Muscle layer of colon (tissue), 2 donors: ENCODE measurements around the gene ANKFN1.

Experiments used
- H3K27ac ChIP-seq: one replicate; pipeline ENCODE4 v1.7.0; 2013; ENCODE audit warnings: low read depth, mild to moderate bottlenecking, low read length, moderate library complexity
- H3K27me3 ChIP-seq, 2 donors: one replicate each; pipeline ENCODE4 v1.7.0; 2013; ENCODE audit warnings: low read length in 2 of 2, mild to moderate bottlenecking in 2 of 2; ENCODE audit not compliant: insufficient read depth in 2 of 2, control insufficient read depth in 1 of 2
- H3K36me3 ChIP-seq: one replicate; pipeline ENCODE4 v1.7.0; 2013; ENCODE audit warnings: mild to moderate bottlenecking, low read length; ENCODE audit not compliant: insufficient read depth
- H3K4me1 ChIP-seq: one replicate; pipeline ENCODE4 v1.7.0; 2013; ENCODE audit warnings: mild to moderate bottlenecking, low read length; ENCODE audit not compliant: insufficient read depth
- H3K4me3 ChIP-seq, 2 donors: one replicate each; pipeline ENCODE4 v1.7.0; 2013; ENCODE audit warnings: low read length in 2 of 2, low read depth in 1 of 2, mild to moderate bottlenecking in 1 of 2, moderate library complexity in 1 of 2
- H3K9ac ChIP-seq: one replicate; pipeline ENCODE4 v1.7.0; 2013; ENCODE audit warnings: low read length
- H3K9me3 ChIP-seq: one replicate; pipeline ENCODE4 v1.7.0; 2013; ENCODE audit warnings: mild to moderate bottlenecking, low read length
- donor health status: abdominal sarcoma.
- donor health status: Adenocarcinoma of cecum.

ANKFN1 gene

DNA sequence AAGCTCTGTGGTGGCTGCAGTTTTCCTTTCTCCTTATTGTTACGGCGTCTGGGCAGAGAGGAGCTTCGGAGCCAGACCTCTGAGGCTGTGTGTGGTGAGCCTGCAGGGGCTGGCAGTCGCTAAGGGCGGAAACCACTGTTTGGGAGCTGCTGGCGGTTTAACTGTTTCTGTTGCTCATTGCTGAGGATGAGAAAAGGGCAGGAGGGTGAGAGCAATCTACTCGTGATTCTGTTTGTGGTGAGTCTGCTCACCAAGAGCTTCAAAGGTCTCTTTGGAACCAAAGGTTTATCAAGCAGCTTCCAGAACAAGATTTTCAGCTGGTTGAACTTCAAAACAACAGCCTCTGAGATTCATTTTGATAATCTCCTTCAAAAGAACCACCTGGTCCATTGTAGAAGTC lies 143.9 kb downstream of the ANKFN1 start:
- Histone ChIP-seq H3K4me1 (peaks cover 4% of the 10 kb centered on the region), H3K27me3 (no peaks in the 10 kb centered on the region), H3K4me3 (no peak overlapping the region), H3K27ac (no peak overlapping the region), H3K9ac (no peak overlapping the region), H3K9me3 (no peaks in the 10 kb centered on the region), H3K36me3 (no peaks in the 10 kb centered on the region)

DNA sequence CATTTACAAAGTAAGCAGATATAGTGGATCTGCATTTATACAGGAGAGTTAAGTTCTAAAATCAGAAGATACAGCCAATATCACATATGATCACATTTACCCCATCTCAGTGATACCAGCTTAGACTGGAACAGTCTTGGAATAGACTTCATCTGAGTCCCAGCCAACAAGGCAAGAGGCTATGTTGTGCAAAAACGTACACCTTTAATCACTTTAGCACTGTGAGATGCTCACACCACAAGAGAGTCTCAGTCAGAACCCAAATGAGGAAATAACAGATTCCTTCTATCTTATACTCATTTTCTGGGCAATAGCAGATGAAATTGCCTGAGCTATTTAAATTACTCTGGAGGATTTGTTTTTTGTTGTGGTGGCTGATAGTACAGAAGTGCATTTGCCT lies 145.6 kb downstream of the ANKFN1 start:
- Histone ChIP-seq H3K36me3 (no peaks in the 10 kb centered on the region), H3K4me3 (no peak overlapping the region), H3K27me3 (no peaks in the 10 kb centered on the region), H3K9me3 (no peaks in the 10 kb centered on the region), H3K9ac (no peak overlapping the region), H3K4me1 (no peaks in the 10 kb centered on the region), H3K27ac (no peak overlapping the region)

DNA sequence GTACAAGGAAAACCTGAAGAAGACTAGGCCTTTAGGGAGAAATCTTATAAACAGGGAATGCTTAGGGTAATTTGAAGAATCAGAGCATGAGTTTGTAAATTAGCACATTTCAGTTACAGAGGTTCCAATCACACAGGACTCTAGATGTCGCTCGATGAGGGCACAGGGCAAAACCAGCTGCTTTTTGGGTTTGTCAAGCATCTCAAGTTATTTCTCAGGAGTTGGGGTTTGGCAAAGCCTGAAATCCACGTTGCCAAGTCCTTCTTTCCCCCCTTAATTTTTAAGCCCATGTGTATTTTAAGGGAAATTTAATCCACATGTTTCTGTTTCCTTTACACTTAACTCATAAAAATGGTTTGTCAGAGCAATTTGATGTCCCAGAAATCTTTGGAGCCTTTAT lies 146.9 kb downstream of the ANKFN1 start:
- Histone ChIP-seq H3K27ac (no peak overlapping the region), H3K9ac (no peak overlapping the region)

GRCh38 chr17:56305007-56305406 lies 151.7 kb downstream of the ANKFN1 start:
- Histone ChIP-seq H3K9ac (no peak overlapping the region), H3K27me3 (no peaks in the 10 kb centered on the region), H3K4me3 (no peak overlapping the region), H3K27ac (no peak overlapping the region), H3K36me3 (no peaks in the 10 kb centered on the region), H3K9me3 (no peaks in the 10 kb centered on the region), H3K4me1 (no peaks in the 10 kb centered on the region)

More for the DNA sequence above, 146.9 kb downstream of the ANKFN1 start:
- Histone ChIP-seq H3K4me1 (no peaks in the 10 kb centered on the region), H3K9me3 (no peaks in the 10 kb centered on the region), H3K36me3 (no peaks in the 10 kb centered on the region), H3K4me3 (no peak overlapping the region), H3K27me3 (no peaks in the 10 kb centered on the region)

DNA sequence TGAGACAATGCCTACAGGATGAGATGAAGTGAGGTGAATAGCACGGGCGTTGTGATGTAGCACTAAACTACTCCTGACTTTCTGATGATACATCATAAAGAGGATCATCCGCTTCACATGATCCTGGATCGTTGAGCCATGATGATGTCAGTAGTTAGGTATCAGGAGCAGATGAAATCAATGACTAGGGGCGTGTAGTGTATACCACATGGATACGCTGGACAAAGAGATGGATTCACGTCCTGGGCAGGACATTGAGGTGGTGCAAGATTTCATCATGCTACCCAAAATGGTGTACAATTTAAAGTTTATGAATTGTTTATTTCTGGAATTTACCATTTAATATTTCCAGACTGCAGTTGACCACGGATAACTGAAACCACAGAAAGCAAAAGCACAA lies 156.6 kb downstream of the ANKFN1 start:
- Histone ChIP-seq H3K4me1 (no peaks in the 10 kb centered on the region), H3K9me3 (no peaks in the 10 kb centered on the region), H3K9ac (no peak overlapping the region), H3K4me3 (no peak overlapping the region), H3K36me3 (no peaks in the 10 kb centered on the region), H3K27me3 (no peaks in the 10 kb centered on the region), H3K27ac (no peak overlapping the region)

DNA sequence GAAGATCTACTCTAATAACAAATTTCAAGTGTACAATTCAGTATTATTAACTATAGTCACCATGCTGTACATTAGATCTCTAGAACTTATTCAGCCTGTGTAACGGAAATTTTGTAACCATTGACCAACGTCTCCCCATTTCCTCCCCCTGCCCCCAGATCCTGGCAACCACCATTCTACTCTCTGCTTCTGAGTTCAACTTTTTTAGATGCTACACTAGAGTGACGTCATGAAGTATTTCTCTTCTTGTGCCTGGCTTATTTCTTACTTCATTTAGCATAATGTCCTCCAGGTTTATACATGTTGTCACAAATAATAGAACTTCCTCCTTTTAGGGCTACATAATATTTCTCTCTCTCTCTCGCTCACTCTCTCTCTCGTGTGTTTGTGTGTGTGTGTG lies 157.5 kb downstream of the ANKFN1 start:
- Histone ChIP-seq H3K4me3 (no peak overlapping the region), H3K4me1 (no peaks in the 10 kb centered on the region), H3K36me3 (no peaks in the 10 kb centered on the region), H3K27me3 (no peaks in the 10 kb centered on the region), H3K9ac (no peak overlapping the region), H3K27ac (no peak overlapping the region), H3K9me3 (no peaks in the 10 kb centered on the region)

DNA sequence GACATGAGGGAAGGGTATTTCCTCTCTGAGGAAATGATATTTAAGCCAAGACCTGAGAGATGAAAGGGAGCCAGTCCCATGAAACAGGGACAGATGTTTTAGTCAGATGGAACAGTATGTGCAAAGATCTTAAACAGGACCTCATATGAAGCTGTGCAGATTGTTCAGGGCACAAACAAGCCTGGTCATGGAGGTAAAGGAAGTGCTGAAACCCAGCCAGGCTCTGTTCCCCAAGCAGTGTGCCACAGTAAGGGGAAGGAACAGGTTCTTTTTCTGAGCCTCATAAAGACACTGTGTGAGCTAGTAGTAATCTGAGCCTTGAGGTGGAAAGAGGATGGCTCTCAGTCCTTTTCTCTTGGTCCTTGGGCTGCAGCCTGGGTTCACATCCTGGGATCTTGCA lies 159.9 kb downstream of the ANKFN1 start:
- H3K36me3 ChIP-seq, result no peaks in the 10 kb centered on the region
- no peaks in the 10 kb centered on the region for H3K9me3 ChIP-seq
- H3K27ac ChIP-seq, result no peak overlapping the region
- no peaks in the 10 kb centered on the region for H3K4me1 ChIP-seq
- H3K27me3 ChIP-seq, result no peaks in the 10 kb centered on the region
- H3K9ac ChIP-seq, result no peak overlapping the region
- no peak overlapping the region for H3K4me3 ChIP-seq

DNA sequence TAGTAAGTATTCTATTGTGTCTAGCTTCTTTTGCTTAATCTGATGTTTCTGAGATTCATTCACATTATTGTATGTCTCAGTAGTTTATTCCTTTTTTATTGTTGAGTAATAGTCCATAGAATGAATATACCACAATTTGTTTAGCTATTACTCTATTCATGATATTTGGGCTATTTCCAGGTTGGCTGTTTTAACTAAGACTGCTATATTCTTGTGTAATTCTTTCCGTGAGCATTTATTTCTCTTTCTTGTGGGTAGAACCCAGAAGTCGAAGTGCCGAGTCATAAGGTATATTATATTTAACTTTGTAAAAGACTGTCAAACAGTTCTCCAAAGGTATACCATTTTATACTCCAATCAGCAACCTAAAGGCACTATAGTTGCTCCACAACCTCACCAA lies 160.8 kb downstream of the ANKFN1 start:
- Histone ChIP-seq H3K4me1 (no peaks in the 10 kb centered on the region), H3K27ac (no peak overlapping the region), H3K4me3 (no peak overlapping the region), H3K27me3 (no peaks in the 10 kb centered on the region), H3K9ac (no peak overlapping the region), H3K36me3 (no peaks in the 10 kb centered on the region), H3K9me3 (no peaks in the 10 kb centered on the region)

GRCh38 chr17:56314984-56315602 lies 161.8 kb downstream of the ANKFN1 start:
- Histone ChIP-seq H3K4me1 (no peaks in the 10 kb centered on the region), H3K9ac (no peak overlapping the region), H3K36me3 (no peaks in the 10 kb centered on the region), H3K27ac (no peak overlapping the region), H3K4me3 (no peak overlapping the region), H3K9me3 (no peaks in the 10 kb centered on the region), H3K27me3 (no peaks in the 10 kb centered on the region)

- H3K4me3 ChIP-seq, result no peak overlapping the region
- no peaks in the 10 kb centered on the region for H3K9me3 ChIP-seq
- no peaks in the 10 kb centered on the region for H3K36me3 ChIP-seq
- no peak overlapping the region for H3K27ac ChIP-seq
- no peaks in the 10 kb centered on the region for H3K27me3 ChIP-seq
- H3K9ac ChIP-seq, result no peak overlapping the region
- H3K4me1 ChIP-seq, result no peaks in the 10 kb centered on the region
These were observed 163.3 kb downstream of the ANKFN1 start for GRCh38 chr17:56316604-56317003.

- Histone ChIP-seq H3K27me3 (no peaks in the 10 kb centered on the region), H3K4me3 (no peak overlapping the region), H3K27ac (no peak overlapping the region), H3K36me3 (no peaks in the 10 kb centered on the region), H3K4me1 (no peaks in the 10 kb centered on the region), H3K9ac (no peak overlapping the region), H3K9me3 (no peaks in the 10 kb centered on the region)
These were observed 164.3 kb downstream of the ANKFN1 start for GRCh38 chr17:56317351-56318208.

GRCh38 chr17:56319531-56319930 lies 166.3 kb downstream of the ANKFN1 start:
- Histone ChIP-seq H3K9ac (no peak overlapping the region), H3K27ac (no peak overlapping the region), H3K36me3 (no peaks in the 10 kb centered on the region), H3K4me3 (no peak overlapping the region), H3K4me1 (no peaks in the 10 kb centered on the region), H3K27me3 (no peaks in the 10 kb centered on the region), H3K9me3 (no peaks in the 10 kb centered on the region)
